GM12878 (cell line): ENCODE results near the gene HEPHL1. TPM values are rescaled to one million over a fixed set of nuclear protein-coding genes. Genes with fewer than 3 reads are reported as not detected.

Experiments used
- ATAC-seq: fragments of 200-7000 bp; cut with Tn5 transposase; 3 replicates; pipeline ENCODE4 v1.9.1; 2020; ENCODE audit warnings: mild to moderate bottlenecking, moderate library complexity
- BruUV-seq: library from RNA; stranded (reverse); fragments of 400-500 nt; replicated peaks from 2 replicates; lab custom pipeline; 2021; lab: Mats Ljungman, UMichigan
- CTCF ChIA-PET: fragments of 300-600 bp; sonication (Branson Sonifier 250); formaldehyde crosslinking; extraction: SDS; loops from one replicate; lab custom pipeline; 2021; ENCODE audit warnings: inconsistent platforms; lab: Yijun Ruan, JAX
- POLR2A ChIA-PET: fragments of 350-600 bp; formaldehyde crosslinking; extraction: SDS; loops from one replicate; lab custom pipeline; 2021; ENCODE audit warnings: inconsistent platforms; lab: Charles Lee
- RAD21 ChIA-PET: fragments of 300-600 bp; sonication (Branson Sonifier 250); formaldehyde crosslinking; loops from one replicate; lab custom pipeline; 2023; ENCODE audit warnings: antibody characterized with exemption; ENCODE audit not compliant: unreplicated experiment; lab: Charles Lee
- SMC1A ChIA-PET: fragments of 300-600 bp; sonication (Branson Sonifier 250); formaldehyde crosslinking; loops from one replicate; lab custom pipeline; 2023; ENCODE audit not compliant: unreplicated experiment, uncharacterized antibody; lab: Charles Lee
- DNase-seq: peaks from one replicate; pipeline ENCODE4 v3.0.0-alpha.2; 2011; ENCODE audit warnings: low read depth, low spot score
- FAIRE-seq: peaks from 3 replicates; lab custom pipeline; 2011; peaks lifted over from hg19 to GRCh38; lab: Jason Lieb, UNC
- H2AFZ ChIP-seq: 2 replicates; pipeline ENCODE4 v1.6.0; 2011; ENCODE audit warnings: low read depth, low read length, control low read depth; ENCODE audit not compliant: control insufficient read depth
- H3K27ac ChIP-seq: 2 replicates; pipeline ENCODE4 v1.5.1; 2011; ENCODE audit warnings: control low read depth; ENCODE audit not compliant: control insufficient read depth, insufficient read depth
- H3K27me3 ChIP-seq, 2 experiments: replicated peaks in 1 of 2; 2 replicates each; pipeline versions ENCODE4 v1.6.0 to v1.6.1; 2011; ENCODE audit warnings: low read length in 1 of 2; ENCODE audit not compliant: control insufficient read depth in 2 of 2, insufficient read depth in 2 of 2
- H3K36me3 ChIP-seq, 2 experiments: 2 replicates each; pipeline ENCODE4 v1.5.1; 2011; ENCODE audit warnings: low read length in 1 of 2; ENCODE audit not compliant: control insufficient read depth in 2 of 2, insufficient read depth in 2 of 2
- H3K4me1 ChIP-seq: 2 replicates; pipeline ENCODE4 v1.6.1; 2011; ENCODE audit warnings: mild to moderate bottlenecking, low read length, moderate library complexity, mixed read lengths; ENCODE audit not compliant: control insufficient read depth, insufficient read depth
- H3K4me2 ChIP-seq: 2 replicates; pipeline ENCODE4 v1.6.0; 2011; ENCODE audit warnings: control low read depth; ENCODE audit not compliant: control insufficient read depth, insufficient read depth
- H3K4me3 ChIP-seq: fragments of 200-600 bp; sonication (generic); 2 replicates; pipeline ENCODE4 v1.5.1; 2016
- H3K79me2 ChIP-seq: 2 replicates; pipeline ENCODE4 v1.6.0; 2011; ENCODE audit warnings: low read length; ENCODE audit not compliant: control insufficient read depth, insufficient read depth
- H3K9ac ChIP-seq: 2 replicates; pipeline ENCODE4 v1.8.0; 2011; ENCODE audit warnings: low read length, control low read depth, mixed read lengths; ENCODE audit not compliant: control insufficient read depth, insufficient read depth
- H3K9me3 ChIP-seq: replicated peaks from 3 replicates; pipeline ENCODE4 v1.5.1; 2011; ENCODE audit warnings: mild to moderate bottlenecking, low read length; ENCODE audit not compliant: control insufficient read depth, insufficient read depth
- H4K20me1 ChIP-seq: 2 replicates; pipeline ENCODE4 v1.6.0; 2011; ENCODE audit not compliant: control insufficient read depth, insufficient read depth
- BACH1 ChIP-seq: fragments of 450-650 bp; IDR thresholded peaks from 2 replicates; pipeline ENCODE4 v1.6.1; 2017; ENCODE audit warnings: mild to moderate bottlenecking, borderline replicate concordance
- BCLAF1 ChIP-seq: fragments of 450-650 bp; IDR thresholded peaks from 2 replicates; pipeline ENCODE4 v1.6.1; 2017; ENCODE audit warnings: antibody characterized with exemption, mild to moderate bottlenecking, moderate library complexity
- BMI1 ChIP-seq: fragments of 450-650 bp; IDR thresholded peaks from 2 replicates; pipeline ENCODE4 v1.6.1; 2016; ENCODE audit warnings: mild to moderate bottlenecking, moderate library complexity, borderline replicate concordance
- BRCA1 ChIP-seq: IDR thresholded peaks from 2 replicates; pipeline ENCODE4 v1.6.1; 2011; ENCODE audit warnings: low read depth, low read length, improper control_type of control experiment
- CBX5 ChIP-seq: sonication (generic); IDR thresholded peaks from 2 replicates; pipeline ENCODE4 v1.6.1; 2016; ENCODE audit warnings: low read depth, moderate library complexity, mild to moderate bottlenecking, inconsistent platforms
- EGR1 ChIP-seq, 2 experiments: IDR thresholded peaks; 1 replicate in 1 of 2; 2 replicates in 1 of 2; pipeline ENCODE4 v1.6.1; 2011 to 2012; ENCODE audit warnings: low read depth in 2 of 2, low read length in 2 of 2, borderline replicate concordance in 1 of 2, mild to moderate bottlenecking in 1 of 2, moderate library complexity in 1 of 2
- IRF3 ChIP-seq: fragments of 450-650 bp; IDR thresholded peaks from 2 replicates; pipeline ENCODE4 v1.6.1; 2014; ENCODE audit warnings: mild to moderate bottlenecking
- KDM1A ChIP-seq: fragments of 200-600 bp; sonication (generic); IDR thresholded peaks from 2 replicates; pipeline ENCODE4 v1.6.1; 2016; ENCODE audit warnings: borderline replicate concordance
- KLF5 ChIP-seq: fragments of 450-650 bp; IDR thresholded peaks from 2 replicates; pipeline ENCODE4 v1.6.1; 2014; ENCODE audit warnings: mild to moderate bottlenecking; ENCODE audit not compliant: partially characterized antibody
- NBN ChIP-seq: fragments of 450-650 bp; IDR thresholded peaks from 2 replicates; pipeline ENCODE4 v1.6.1; 2016
- NFYA ChIP-seq: IDR thresholded peaks from 2 replicates; pipeline ENCODE4 v1.6.1; 2011; ENCODE audit warnings: low read depth, mild to moderate bottlenecking, low read length, improper control_type of control experiment, borderline replicate concordance
- SMAD1 ChIP-seq: fragments of 450-650 bp; IDR thresholded peaks from 2 replicates; pipeline ENCODE4 v1.6.1; 2018; ENCODE audit warnings: mild to moderate bottlenecking, low read depth; ENCODE audit not compliant: partially characterized antibody
- STAT3 ChIP-seq: IDR thresholded peaks from 2 replicates; pipeline ENCODE4 v1.6.1; 2011; ENCODE audit warnings: low read depth, low read length, improper control_type of control experiment
- USF2 ChIP-seq: IDR thresholded peaks from 2 replicates; pipeline ENCODE4 v1.6.1; 2011; ENCODE audit warnings: low read depth, low read length, improper control_type of control experiment, borderline replicate concordance
- WRNIP1 ChIP-seq: IDR thresholded peaks from 2 replicates; pipeline ENCODE4 v1.6.1; 2011; ENCODE audit warnings: low read depth, low read length, improper control_type of control experiment, borderline replicate concordance
- YBX1 ChIP-seq: fragments of 450-650 bp; IDR thresholded peaks from 2 replicates; pipeline ENCODE4 v1.6.1; 2016; ENCODE audit warnings: antibody characterized with exemption
- ZBTB33 ChIP-seq: fragments of 450-650 bp; IDR thresholded peaks from 2 replicates; pipeline ENCODE4 v1.6.1; 2017; ENCODE audit warnings: mild to moderate bottlenecking
- ZSCAN29 ChIP-seq: fragments of 450-650 bp; IDR thresholded peaks from 2 replicates; pipeline ENCODE4 v1.6.1; 2017; ENCODE audit warnings: mild to moderate bottlenecking, moderate library complexity
- WGBS: methylation state at CpG from one replicate; pipeline ENCODE4 v1.1.6; 2016; ENCODE audit warnings: low lambda C conversion rate; ENCODE audit not compliant: insufficient replicate concordance, insufficient coverage; ENCODE audit errors: missing lambda C conversion rate; 5-methylcytosine and 5-hydroxymethylcytosine counted together
- in situ Hi-C: fragments of 300-500 bp; cut with MboI; formaldehyde crosslinking; loops from 9 replicates; pipeline ENCODE4 v1.14.3; 2018; ENCODE audit warnings: mixed read lengths
- intact Hi-C: fragments of 100-400 bp; cut with micrococcal nuclease; formaldehyde crosslinking; loops from one replicate; pipeline ENCODE4 v1.14.2; 2022; ENCODE audit not compliant: unreplicated experiment
- polyA plus RNA-seq, 11 experiments: library from polyadenylated mRNA; depleted of rRNA in 4 of 11; unstranded in 6 of 11; stranded (reverse) in 5 of 11; fragments of >200 nt; fragmentation: Nextera tagmentation in 4 of 11; fragmentation: Illumina TruSeq in 1 of 11; extraction: Ambion mirVana in 4 of 11; extraction: Trizol in 1 of 11; gene quantifications; 1 replicate in 1 of 11; 2 replicates in 10 of 11; pipeline versions ENCODE4 v1.2.1 to v1.2.3, GENCODE V29; 2011 to 2016; ENCODE audit warnings: inconsistent platforms in 2 of 11, missing spikeins in 2 of 11, low read depth in 1 of 11
- total RNA-seq, 4 experiments: library from RNA; depleted of rRNA in 3 of 4; stranded (reverse); fragments of >200 nt in 3 of 4; fragmentation: Illumina TruSeq in 1 of 4; extraction: Trizol in 1 of 4; gene quantifications; 2 replicates each; pipeline versions ENCODE4 v1.2.1 to v1.2.3, GENCODE V29; 2013 to 2021

Gene HEPHL1
- total and polyA plus RNA-seq, 10 of the 15 experiments (the other 5 are each of a cell fraction or from before 2014, with no cell fraction given) = 0.02 to 0.08 (median 0.05) TPM; not detected in 6

GRCh38 chr11:94028436-94028835 is 7.3 kb downstream of the HEPHL1 start (continued):
- TF ChIP-seq ZBTB33 = no peak
- no peak for TF ChIP-seq ZSCAN29
- TF ChIP-seq EGR1 (IDR thresholded peaks at IDR 0.05; ENCODE audit: borderline replicate concordance in 1 of 2, low read depth in 2 of 2, low read length in 2 of 2) = no peak
- TF ChIP-seq USF2 = no peak
- no peak for TF ChIP-seq IRF3
- TF ChIP-seq, all 136 proteins: peak for 0

- BruUV-seq = no TSS peak
- H3K9ac ChIP-seq = no peak overlapping the region
- in situ Hi-C loops = no loop called here
- 0% methylated on average over 1 of the region's 1 CpG for WGBS
- intact Hi-C loops = no loop called here
- no peaks in the 10 kb centered on the region for H3K79me2 ChIP-seq
- H2AFZ ChIP-seq = no peak overlapping the region
- SMC1A ChIA-PET = no interaction called here
- no peaks in the 10 kb centered on the region for H4K20me1 ChIP-seq
- no peak for FAIRE-seq
- H3K9me3 ChIP-seq = no peaks in the 10 kb centered on the region
- H3K4me2 ChIP-seq = no peak overlapping the region
- CTCF ChIA-PET = no interaction called here
- no peaks in the 10 kb centered on the region for H3K4me1 ChIP-seq
- H3K4me3 ChIP-seq = no peak overlapping the region
- H3K36me3 ChIP-seq = no peaks in the 10 kb centered on the region
- H3K27me3 ChIP-seq = no peaks in the 10 kb centered on the region
- no peak for ATAC-seq
- POLR2A ChIA-PET = no interaction called here
- no peak for DNase-seq
- RAD21 ChIA-PET = no interaction called here
- no peak overlapping the region for H3K27ac ChIP-seq
- TF ChIP-seq KLF5 (no peak), NFYA (no peak), STAT3 (no peak), SMAD1 (no peak), NBN (no peak), WRNIP1 (no peak), CBX5 (no peak), BACH1 (no peak), BCLAF1 (no peak), YBX1 (no peak), BRCA1 (no peak), BMI1 (no peak), KDM1A (no peak)
Observed at GRCh38 chr11:94030059-94030458, 8.9 kb downstream of the HEPHL1 start.
